Activated T-helper 2 cell treated with anti-CD3 and anti-CD28 coated beads, Interferon-gamma antibody, Interleukin-2, Interleukin-4, amounts not matched to agents 10 μg/mL and 5 μg/mL and 100 μg/mL, durations not matched to agents 14 hours and 24 hours and 36 hours (primary cell): Measurements from ENCODE around the gene BORCS5. TPM values are rescaled to one million over a fixed set of nuclear protein-coding genes. Genes with fewer than 3 reads are reported as not detected.
A peak's percentile ranks its signal among the peaks of the same experiment; 100 is the strongest.
"Not testable (repeated sequence)": the region's sequence is repeated elsewhere in the genome, so short reads cannot be mapped to it uniquely, and the experiment has no call there.

Source experiments
- DNase-seq: peaks from one replicate; pipeline ENCODE4 v3.0.0; 2021; ENCODE audit warnings: low spot score
- H3K27ac Mint-ChIP-seq: one replicate; pipeline ENCODE4 v1.8.0; 2021; ENCODE audit warnings: mixed read lengths
- H3K27me3 Mint-ChIP-seq: one replicate; pipeline ENCODE4 v1.8.0; 2021; ENCODE audit warnings: low read depth, mixed read lengths
- H3K36me3 Mint-ChIP-seq: one replicate; pipeline ENCODE4 v1.8.0; 2021; ENCODE audit warnings: low read depth, mixed read lengths
- H3K4me1 Mint-ChIP-seq: one replicate; pipeline ENCODE4 v1.8.0; 2021; ENCODE audit warnings: low read depth, mixed read lengths
- H3K4me3 Mint-ChIP-seq: one replicate; pipeline ENCODE4 v1.8.0; 2021; ENCODE audit warnings: low read depth, mild to moderate bottlenecking, moderate library complexity, mixed read lengths
- H3K9me3 Mint-ChIP-seq: one replicate; pipeline ENCODE4 v1.8.0; 2021; ENCODE audit warnings: mixed read lengths
- intact Hi-C: fragments of 100-400 bp; cut with micrococcal nuclease; formaldehyde crosslinking; loops from one replicate; pipeline ENCODE4 v1.15.1; 2023
- total RNA-seq: library from RNA; stranded (reverse); gene quantifications from 2 replicates; pipeline ENCODE4 v1.2.3, GENCODE V29; 2022

The BORCS5 gene
- total RNA-seq, 1 donor from 2014 or later = 45.9 TPM

DNA sequence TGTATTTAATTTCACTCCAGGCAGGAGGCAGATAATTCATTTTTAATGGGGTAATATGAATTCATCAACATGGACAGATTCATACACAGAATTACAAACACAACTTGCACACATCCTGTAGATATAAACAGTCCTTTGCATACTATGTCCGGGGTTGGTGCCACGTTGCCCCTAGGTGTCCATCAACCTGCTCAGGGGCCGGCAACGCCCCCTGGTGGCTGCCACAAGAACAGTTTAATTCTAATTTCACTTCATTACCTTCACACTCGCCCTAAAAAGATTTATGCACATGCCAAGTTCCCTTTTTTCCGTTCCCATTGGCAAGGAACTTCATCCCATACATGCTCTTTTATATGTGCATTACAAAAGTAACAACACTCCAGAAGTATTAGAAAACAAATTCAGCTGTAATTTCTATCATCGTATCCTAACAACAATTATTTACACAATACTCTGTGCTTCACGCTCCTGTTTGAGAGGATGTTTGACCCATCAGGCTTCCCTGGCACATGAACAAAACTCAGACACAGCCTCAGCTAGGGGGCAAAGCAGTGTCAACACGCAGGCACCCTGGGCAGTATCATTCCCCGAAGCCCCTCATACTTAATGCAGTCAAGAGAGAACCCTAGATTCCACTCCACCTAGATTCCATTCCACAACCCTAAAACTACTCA, 22.4 kb upstream of the BORCS5 start:
- no peak overlapping the region for H3K27ac Mint-ChIP-seq
- intact Hi-C loops = loop anchor here (5.0 kb wide), 1 partner anchor 777 kb away; no protein-coding TSS in a partner anchor
- H3K36me3 Mint-ChIP-seq = no peaks in the 10 kb centered on the region
- DNase-seq = peak; percentile 41
- peaks cover 4% of the 10 kb centered on the region for H3K27me3 Mint-ChIP-seq
- peaks cover 36% of the 10 kb centered on the region for H3K4me1 Mint-ChIP-seq
- H3K4me3 Mint-ChIP-seq = no peak overlapping the region
- H3K9me3 Mint-ChIP-seq = no peaks in the 10 kb centered on the region

DNA sequence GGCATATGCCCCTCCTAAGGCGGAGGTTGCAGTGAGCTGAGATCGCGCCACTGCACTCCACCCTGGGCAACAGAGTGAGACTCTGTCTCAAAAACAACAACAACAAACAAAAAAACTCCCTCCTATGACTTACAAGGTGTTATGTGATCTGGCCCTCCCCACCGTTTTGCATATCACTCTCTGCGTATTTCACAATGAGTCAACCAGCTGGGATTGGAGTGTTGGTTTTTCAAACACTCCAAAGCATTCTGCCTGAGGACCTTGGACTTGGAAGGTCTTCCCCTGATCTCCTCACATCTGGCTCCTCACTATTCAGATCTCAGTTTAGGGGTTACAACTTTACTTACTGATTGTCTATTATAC, 20.8 kb upstream of the BORCS5 start:
- Mint-ChIP-seq H3K27ac (no peak overlapping the region), H3K4me3 (no peak overlapping the region), H3K27me3 (peaks cover 2% of the 10 kb centered on the region), H3K9me3 (no peaks in the 10 kb centered on the region), H3K36me3 (no peaks in the 10 kb centered on the region), H3K4me1 (peaks cover 30% of the 10 kb centered on the region)
- DNase-seq = no peak
- intact Hi-C loops = no loop called here

DNA sequence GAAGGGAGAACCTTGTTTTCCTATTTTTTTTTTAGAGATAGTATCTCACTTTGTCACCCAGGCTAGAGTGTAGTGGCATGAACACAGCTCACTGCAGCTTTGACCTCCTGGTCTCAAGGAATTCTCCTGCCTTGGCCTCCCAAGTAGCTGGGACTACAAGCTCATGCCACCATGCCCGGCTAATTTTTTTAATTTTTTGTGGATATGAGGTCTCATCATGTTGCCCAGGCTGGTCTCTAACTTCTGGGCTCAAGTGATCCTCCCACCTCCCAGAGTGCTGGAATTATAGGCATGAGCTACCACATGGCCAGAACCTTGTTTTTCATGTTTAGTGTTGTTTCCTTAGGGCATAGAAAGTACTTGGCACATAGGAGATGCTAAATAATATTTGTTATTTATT, 20.4 kb upstream of the BORCS5 start:
- no peak for DNase-seq
- Mint-ChIP-seq H3K27me3 (peaks cover 2% of the 10 kb centered on the region), H3K4me3 (no peak overlapping the region), H3K4me1 (peaks cover 25% of the 10 kb centered on the region), H3K27ac (no peak overlapping the region), H3K9me3 (no peaks in the 10 kb centered on the region), H3K36me3 (no peaks in the 10 kb centered on the region)
- intact Hi-C loops = no loop called here

DNA sequence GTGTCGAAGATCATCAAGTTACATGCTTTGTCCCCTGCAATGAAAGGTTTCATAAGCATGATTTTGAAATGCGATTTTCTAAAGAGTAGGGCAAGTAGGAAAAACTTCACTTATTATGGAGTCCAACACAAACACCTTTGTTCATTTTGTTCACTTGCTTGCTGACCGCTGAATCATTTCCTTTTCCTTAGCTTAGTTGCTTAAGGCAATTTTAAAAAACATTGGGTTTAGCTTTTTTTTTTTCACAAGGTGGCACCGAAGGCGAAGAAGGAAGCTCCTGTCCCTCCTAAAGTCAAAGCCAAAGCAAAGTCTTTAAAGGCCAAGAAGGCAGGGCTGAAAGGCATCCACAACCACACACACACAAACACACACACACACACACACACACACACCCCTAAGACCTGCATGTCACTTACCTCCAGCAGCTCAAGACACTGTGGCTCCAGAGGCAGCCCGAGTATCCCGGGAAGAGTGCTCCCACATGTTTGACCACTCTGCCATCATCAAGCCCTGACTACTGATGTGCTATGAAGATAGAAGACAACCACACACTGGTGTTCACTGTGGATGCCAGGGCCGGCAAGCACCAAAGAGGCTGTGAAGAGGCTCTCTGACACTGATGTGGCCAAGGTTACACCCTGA, 18.2 kb upstream of the BORCS5 start:
- Mint-ChIP-seq H3K9me3 (no peaks in the 10 kb centered on the region), H3K4me1 (peaks cover 23% of the 10 kb centered on the region), H3K4me3 (no peak overlapping the region), H3K36me3 (no peaks in the 10 kb centered on the region), H3K27ac (no peak overlapping the region), H3K27me3 (no peaks in the 10 kb centered on the region)
- intact Hi-C loops = no loop called here
- no peak for DNase-seq

DNA sequence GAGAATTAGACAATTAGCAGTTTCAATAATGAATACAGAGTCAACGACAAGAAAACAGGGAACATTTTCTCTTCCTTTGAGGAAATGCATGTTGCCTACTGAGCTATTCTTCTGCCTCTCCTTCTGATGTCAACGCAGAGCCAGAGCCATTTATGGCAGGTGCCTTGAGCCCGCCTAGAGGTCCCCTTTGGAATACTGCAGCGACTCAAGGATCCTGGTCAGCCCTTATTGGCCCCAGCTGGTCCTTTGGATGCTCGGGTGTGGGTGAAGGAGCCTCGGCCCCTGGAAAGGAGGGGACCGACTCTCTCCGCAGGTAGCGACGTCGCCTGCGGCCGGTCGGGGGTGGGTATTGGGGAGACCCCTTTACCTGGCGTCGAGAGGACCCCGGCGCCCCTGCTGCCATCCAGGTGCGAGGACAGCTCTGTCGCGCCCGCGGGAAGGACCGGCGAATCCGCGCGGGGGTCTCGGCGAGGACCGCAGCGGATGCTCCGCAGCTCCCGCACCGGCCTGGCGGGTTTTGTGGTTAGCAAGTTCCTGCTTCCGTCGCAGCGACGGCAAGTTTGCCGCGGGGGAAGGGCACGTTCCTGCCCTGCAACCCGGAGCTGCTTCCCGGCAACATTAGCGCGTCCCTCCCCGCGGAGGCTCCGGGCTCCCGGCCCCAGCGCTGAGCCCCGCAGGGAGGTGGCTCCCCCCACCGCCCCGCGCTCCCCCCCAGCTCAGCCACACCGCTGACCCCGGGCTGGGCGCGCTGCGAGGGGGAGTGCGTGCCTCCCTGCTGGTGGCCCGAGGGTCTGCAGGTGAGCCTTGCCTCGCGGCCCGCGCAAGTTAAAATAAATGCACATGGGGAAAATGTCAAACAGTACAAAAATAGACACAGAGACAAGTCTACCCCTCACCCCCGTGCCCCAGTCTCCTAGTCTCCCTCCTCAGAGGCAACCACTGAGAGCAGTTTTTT, 6.9 kb upstream of the BORCS5 start, which contains the start of gene MANSC1:
Gene MANSC1 (minus strand): TSS at position 532 of the 955 bp plus-strand sequence. CDS start 6,928 bp downstream, outside the sequence.
- intact Hi-C loops = loop anchor here (10.0 kb wide), 1 partner anchor 655 kb away; the partner anchor contains the start of gene HEBP1
- Mint-ChIP-seq H3K4me1 (peaks cover 19% of the 10 kb centered on the region), H3K27ac (no peak within 1 kb of the TSS), H3K27me3 (peaks cover 14% of the 10 kb centered on the region), H3K4me3 (peak within 1 kb of the TSS; percentile 68), H3K36me3 (no peaks in the 10 kb centered on the region), H3K9me3 (no peaks in the 10 kb centered on the region)
- peak; percentile 44 for DNase-seq

DNA sequence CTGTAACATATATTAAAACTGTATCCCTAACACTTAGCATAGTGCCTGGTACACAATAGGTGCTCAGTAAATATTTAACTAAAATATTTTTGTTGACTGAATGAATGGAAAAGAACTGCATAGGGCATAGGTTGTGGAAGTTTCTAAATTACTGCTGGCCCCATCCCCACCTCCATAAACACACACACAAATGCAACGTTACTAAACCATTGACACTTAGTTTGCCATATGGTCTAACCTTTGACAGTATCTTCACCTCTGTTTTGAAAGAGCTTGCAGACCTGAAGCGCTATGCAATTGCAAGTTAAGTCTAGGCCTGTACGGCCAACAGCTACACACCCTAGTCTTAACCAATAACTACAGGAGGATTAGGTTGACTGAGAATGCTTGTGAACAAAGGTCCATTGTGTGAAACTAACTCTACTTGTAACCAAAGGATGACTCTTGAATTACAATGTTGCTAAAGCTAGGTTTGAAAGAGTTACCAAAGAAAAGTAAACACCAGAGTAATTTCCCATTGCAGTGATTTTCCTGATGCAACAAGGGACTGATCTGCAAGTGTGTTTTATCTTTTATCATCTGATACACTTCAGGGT, 5.9 kb upstream of the BORCS5 start:
- intact Hi-C loops = loop anchor here (10.0 kb wide), 1 partner anchor 654 kb away; the partner anchor contains the start of gene HEBP1
- Mint-ChIP-seq H3K9me3 (no peaks in the 10 kb centered on the region), H3K36me3 (no peaks in the 10 kb centered on the region), H3K4me1 (peaks cover 22% of the 10 kb centered on the region), H3K4me3 (peak overlapping the region; percentile 56), H3K27ac (no peak overlapping the region), H3K27me3 (peaks cover 12% of the 10 kb centered on the region)
- no peak for DNase-seq

DNA sequence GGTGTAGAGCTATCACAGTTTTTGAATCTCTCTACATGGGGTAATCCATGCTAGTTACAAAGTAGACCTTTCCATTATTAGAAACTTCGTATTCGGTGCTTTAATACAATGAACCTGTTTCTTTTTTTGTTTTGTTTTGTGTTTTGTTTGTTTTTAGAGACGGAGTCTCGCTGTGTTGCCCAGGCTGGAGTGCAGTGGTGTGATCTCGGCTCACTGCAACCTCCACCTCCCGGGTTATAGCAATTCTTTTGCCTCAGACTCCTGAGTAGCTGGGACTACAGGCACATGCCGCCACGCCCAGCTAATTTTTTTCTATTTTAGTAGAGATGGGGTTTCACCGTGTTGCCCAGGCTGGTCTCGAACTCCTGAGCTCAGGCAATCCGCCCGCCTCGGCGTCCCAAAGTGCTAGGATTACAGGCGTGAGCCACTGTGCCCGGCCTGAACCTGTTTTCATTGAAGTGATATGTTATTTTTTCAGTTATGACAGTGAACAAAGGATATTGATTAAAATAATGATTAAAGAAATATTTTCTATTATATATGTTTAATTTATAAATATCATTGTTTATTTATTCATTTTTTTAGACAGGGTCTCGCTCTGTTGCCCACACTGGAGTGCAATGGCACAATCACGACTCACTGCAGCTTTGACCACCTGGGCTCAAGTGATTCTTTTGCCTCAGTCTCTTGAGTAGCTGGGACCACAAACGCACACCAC, 5.3 kb upstream of the BORCS5 start:
- H3K4me1 Mint-ChIP-seq = peaks cover 29% of the 10 kb centered on the region
- not testable (repeated sequence) for H3K27ac Mint-ChIP-seq, H3K27me3 Mint-ChIP-seq, H3K9me3 Mint-ChIP-seq, H3K36me3 Mint-ChIP-seq, H3K4me3 Mint-ChIP-seq, DNase-seq
- intact Hi-C loops = loop anchor here (10.0 kb wide), 1 partner anchor 653 kb away; the partner anchor contains the start of gene HEBP1

DNA sequence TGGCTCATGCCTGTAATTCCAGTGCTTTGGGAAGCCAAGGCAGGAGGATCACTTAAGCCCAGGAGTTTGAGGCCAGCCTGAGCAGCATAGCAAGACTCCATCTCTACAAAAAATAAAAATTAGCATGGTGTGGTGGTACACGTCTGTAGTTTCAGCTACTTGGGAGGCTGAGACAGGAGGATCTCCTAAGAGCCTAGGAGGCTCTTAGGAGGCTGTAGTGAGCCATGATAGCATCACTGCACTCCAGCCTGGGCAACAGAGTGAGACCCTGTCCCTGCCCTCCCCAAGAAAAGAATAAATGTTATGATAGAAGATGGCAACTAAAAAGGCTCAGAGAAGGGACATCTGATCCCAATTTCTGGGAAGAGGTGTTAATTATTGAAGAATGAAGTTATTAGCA, 3.6 kb upstream of the BORCS5 start:
- H3K9me3 Mint-ChIP-seq = no peaks in the 10 kb centered on the region
- H3K27me3 Mint-ChIP-seq = peaks cover 7% of the 10 kb centered on the region
- no peak overlapping the region for H3K27ac Mint-ChIP-seq
- H3K4me1 Mint-ChIP-seq = peaks cover 30% of the 10 kb centered on the region
- intact Hi-C loops = loop anchor here (10.0 kb wide), 1 partner anchor 652 kb away; the partner anchor contains the start of gene HEBP1
- H3K36me3 Mint-ChIP-seq = peaks cover 11% of the 10 kb centered on the region
- DNase-seq = no peak
- H3K4me3 Mint-ChIP-seq = no peak overlapping the region

DNA sequence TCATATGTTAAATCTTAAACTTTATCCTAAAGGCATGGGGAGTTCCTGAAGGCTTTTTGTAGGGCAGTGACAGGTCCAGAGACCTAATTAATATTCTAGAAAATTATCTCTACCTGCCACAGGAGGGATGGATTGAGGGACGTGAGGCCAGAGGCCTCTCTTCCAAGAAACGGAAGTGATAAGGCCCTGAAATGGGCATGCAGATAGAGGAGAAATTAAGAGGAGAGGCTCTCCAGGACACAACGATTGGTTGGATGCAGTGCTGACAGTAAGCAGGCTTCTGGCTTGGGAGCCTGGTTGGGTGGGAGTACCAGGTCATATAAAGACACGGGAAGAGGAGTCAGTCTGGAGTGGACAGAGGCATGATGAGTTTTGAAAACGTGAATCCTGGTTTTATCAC, 3.1 kb upstream of the BORCS5 start:
- Mint-ChIP-seq H3K27me3 (peaks cover 7% of the 10 kb centered on the region), H3K4me1 (peaks cover 34% of the 10 kb centered on the region), H3K9me3 (no peaks in the 10 kb centered on the region), H3K4me3 (no peak overlapping the region), H3K36me3 (peaks cover 11% of the 10 kb centered on the region), H3K27ac (peak overlapping the region; percentile 40)
- DNase-seq = no peak
- intact Hi-C loops = loop anchor here (10.0 kb wide), 1 partner anchor 651 kb away; the partner anchor contains the start of gene HEBP1

DNA sequence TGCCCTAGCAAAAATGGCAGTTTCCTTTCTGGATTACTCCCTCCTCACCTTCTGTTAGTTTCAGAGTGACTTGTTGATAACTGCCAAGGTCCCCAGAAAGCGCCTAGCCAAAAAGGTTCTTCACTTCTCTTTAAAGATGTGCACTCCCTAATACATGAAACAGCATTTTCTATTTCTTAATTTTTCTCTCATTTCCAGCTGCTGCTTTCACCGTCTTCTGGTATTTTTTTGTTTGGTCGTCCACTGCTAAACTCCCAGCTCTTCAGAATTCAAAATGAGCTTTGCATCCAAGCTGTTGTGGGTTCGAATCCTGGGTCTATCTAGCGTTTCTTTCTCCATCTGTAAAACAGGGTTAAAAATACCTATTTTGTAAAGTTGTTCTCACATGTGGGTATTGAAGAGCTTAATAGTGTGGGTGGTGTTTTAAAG, 397 bp upstream of the BORCS5 start:
- peaks cover 15% of the 10 kb centered on the region for H3K36me3 Mint-ChIP-seq
- peak overlapping the region; percentile 96 for H3K4me3 Mint-ChIP-seq
- H3K9me3 Mint-ChIP-seq = no peaks in the 10 kb centered on the region
- peak overlapping the region; percentile 99 for H3K27ac Mint-ChIP-seq
- H3K27me3 Mint-ChIP-seq = no peaks in the 10 kb centered on the region
- DNase-seq = no peak
- intact Hi-C loops = loop anchor here (2.0 to 10.0 kb wide), 4 partner anchors 206 to 706 kb away; partner anchors contain the start of genes DUSP16 and HEBP1
- peaks cover 35% of the 10 kb centered on the region for H3K4me1 Mint-ChIP-seq

DNA sequence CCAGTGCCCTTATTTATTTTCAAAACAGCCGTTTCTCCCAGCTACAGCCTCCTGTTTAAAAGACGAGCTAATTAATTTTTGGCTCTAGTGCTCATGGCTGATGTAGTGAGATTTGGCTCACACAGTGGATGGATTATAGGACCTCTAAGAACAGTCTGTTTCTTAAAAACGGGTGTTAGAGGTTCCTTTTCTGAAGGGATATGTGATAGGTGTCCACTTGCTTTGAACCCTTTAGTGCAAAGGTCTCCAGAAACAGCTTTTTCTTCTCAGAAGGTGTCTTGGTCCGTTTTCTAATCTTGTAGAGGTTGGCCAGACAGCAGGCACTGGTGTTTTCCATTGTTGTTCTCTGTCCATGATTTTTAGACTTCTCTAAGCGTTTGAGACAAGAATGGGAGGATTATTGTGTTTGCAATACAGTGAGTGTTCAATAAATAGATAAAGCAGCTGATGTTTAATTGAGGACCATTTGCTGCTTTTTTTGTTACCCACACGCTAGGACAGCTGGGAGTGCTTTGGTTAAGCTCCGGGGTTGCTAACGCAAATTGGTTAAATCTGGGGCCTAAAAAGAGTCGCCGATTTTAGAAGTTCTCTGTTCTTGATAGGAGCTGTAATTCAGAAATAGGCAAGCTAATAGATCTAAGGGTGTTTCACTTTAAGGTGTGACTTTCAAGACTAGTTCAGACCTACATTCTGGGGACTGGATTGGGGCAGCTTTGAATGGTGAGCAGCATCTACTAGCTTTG, 1.0 kb downstream of the BORCS5 start:
- intact Hi-C loops = loop anchor here (1.0 to 10.0 kb wide), 8 partner anchors 84 to 707 kb away; partner anchors contain the start of genes CREBL2, DUSP16, GPR19 and HEBP1
- H3K9me3 Mint-ChIP-seq = no peaks in the 10 kb centered on the region
- H3K36me3 Mint-ChIP-seq = peaks cover 25% of the 10 kb centered on the region
- peaks cover 43% of the 10 kb centered on the region for H3K4me1 Mint-ChIP-seq
- H3K27me3 Mint-ChIP-seq = no peaks in the 10 kb centered on the region
- H3K27ac Mint-ChIP-seq = peak overlapping the region; percentile 99
- no peak for DNase-seq
- H3K4me3 Mint-ChIP-seq = peak overlapping the region; percentile 96
